LHCN-M2 (cell line): Measurements from ENCODE around the gene SLC22A17. TPM values are rescaled to one million over a fixed set of nuclear protein-coding genes. Genes with fewer than 3 reads are reported as not detected.
A peak's percentile ranks its signal among the peaks of the same experiment; 100 is the strongest.

Source experiments
- DNase-seq: peaks from one replicate; pipeline ENCODE4 v3.0.0-alpha.2; 2012; ENCODE audit warnings: low read depth
- total RNA-seq: library from RNA; depleted of rRNA; stranded (reverse); fragments of >200 nt; gene quantifications from 2 replicates; pipeline ENCODE4 v1.2.3, GENCODE V29; 2014; rRNA removed

SLC22A17 gene
- total RNA-seq, 1 experiment from 2014 or later = 13.5 TPM

DNA sequence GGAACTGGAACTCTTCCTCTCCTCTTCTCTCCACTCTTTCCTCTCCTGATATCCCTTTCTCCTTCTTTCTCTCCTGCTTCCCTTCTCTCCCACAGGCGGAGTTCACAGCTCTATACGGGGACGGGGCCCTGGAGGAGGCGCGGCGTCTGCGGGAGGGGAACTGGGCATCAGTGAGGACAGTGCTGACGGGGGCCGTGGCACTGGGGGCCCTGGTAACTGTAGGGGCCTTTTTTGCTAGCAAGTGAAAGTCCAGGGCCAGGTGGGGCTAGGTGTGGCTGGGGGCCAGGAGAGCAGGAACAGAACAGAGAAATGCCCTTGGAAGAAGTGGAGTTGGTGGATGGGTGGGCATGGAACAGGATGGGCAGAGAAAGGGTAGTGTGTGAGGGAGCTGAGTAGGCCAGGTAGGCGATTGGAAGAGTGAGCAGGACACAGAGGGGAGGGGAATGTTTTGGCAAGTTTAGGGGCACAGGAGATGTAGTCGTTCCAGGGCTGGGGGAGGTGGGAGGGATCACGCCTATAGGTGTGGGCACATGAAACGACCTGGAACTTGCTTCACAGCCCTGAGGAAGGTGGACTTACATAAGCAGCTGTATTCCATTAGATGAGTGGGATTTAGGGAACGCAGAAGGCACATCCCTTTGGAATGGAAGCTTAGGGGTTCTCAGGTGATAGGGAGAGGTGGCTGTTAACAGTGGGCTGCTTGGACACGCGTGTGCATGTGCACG is 43.8 kb downstream of the SLC22A17 start:
- no peak for DNase-seq

DNA sequence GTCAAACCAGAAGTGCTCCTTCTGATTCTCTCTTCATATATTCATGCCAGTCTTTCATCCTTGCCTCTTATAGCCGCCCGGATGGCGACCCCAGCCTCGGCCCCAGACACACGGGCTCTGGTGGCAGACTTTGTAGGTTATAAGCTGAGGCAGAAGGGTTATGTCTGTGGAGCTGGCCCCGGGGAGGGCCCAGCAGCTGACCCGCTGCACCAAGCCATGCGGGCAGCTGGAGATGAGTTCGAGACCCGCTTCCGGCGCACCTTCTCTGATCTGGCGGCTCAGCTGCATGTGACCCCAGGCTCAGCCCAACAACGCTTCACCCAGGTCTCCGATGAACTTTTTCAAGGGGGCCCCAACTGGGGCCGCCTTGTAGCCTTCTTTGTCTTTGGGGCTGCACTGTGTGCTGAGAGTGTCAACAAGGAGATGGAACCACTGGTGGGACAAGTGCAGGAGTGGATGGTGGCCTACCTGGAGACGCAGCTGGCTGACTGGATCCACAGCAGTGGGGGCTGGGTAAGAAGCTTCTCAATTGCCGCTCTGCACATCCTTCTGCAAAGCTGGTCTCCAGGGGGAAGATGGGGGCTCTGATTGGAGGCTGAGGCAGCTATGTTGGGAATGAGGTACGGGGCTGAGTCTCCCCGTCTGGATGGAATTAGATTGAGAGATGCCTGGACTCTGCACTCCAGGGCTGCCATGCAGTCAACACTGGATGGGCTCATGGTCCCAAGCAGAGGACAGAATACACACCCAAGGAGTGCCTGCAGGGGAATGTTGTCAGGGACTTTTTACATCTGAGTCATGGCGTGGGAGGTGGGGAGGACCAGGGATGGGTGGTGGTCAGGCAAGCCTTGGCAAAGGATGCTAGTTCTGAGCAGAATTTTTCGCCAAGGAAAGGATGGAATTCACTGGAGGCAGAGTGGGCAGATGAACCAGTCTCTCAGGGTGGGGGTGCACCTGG is 44.7 kb downstream of the SLC22A17 start:
- DNase-seq = no peak

DNA sequence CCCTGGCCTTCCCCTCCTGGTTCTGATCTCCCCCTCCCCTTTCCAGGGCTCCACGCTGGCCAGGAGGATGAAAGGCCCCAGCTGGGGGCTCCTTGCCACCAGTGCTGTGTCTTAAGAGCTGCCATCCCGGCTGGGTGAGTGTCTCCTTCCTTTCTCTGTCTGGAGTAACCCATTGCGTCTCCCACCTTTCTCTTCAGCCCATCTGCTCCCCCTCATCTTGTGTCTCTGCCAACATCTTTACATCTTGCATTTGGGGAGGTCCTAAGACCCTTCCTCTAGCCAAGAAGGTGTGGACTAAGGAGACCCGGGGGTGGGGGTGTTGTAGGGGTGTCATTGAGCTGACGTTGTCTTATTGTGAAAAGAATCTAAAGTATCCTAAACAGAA is 45.5 kb downstream of the SLC22A17 start:
- no peak for DNase-seq

DNA sequence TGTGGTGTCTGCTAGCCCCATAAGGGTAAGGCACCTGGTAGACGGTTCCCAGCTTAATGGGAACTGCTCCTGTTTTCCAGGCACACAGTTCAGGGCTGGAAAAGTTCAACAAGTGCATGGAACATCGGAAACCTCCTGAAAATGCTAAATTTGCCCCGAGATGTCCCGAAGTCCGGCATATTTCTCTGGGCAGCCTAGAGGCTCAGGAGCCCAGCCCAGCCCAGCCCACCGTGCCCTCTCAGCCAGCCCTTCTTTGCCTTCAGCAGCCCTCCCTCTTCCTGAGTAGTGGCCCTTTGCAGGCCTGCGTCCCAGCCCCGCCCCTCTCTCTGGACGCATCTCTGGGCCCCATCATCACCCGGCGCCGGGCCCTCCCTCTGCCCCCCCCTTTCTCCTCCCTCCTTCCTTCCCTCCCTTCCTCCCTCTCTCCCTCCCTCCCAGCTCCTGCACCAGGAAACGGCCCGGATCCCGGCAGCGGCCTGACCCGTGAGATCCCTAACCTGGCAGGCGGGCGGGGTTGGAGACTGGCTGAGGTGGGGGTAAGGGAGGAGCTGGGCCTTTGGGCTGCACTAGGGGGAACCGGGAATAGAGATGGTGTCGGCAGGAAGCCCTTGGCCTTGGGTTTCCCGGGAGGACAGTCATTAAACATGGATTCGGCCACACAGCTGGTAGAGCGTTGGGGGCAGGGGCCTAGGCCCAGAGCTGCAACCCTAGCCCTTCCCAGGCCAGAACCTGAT is 46.1 kb downstream of the SLC22A17 start, which contains the start of gene BCL2L2:
TSS of gene BCL2L2 (plus strand) at position 422 of the 734 bp plus-strand sequence. CDS start 935 bp downstream, outside the sequence.
- peak; percentile 85 for DNase-seq

DNA sequence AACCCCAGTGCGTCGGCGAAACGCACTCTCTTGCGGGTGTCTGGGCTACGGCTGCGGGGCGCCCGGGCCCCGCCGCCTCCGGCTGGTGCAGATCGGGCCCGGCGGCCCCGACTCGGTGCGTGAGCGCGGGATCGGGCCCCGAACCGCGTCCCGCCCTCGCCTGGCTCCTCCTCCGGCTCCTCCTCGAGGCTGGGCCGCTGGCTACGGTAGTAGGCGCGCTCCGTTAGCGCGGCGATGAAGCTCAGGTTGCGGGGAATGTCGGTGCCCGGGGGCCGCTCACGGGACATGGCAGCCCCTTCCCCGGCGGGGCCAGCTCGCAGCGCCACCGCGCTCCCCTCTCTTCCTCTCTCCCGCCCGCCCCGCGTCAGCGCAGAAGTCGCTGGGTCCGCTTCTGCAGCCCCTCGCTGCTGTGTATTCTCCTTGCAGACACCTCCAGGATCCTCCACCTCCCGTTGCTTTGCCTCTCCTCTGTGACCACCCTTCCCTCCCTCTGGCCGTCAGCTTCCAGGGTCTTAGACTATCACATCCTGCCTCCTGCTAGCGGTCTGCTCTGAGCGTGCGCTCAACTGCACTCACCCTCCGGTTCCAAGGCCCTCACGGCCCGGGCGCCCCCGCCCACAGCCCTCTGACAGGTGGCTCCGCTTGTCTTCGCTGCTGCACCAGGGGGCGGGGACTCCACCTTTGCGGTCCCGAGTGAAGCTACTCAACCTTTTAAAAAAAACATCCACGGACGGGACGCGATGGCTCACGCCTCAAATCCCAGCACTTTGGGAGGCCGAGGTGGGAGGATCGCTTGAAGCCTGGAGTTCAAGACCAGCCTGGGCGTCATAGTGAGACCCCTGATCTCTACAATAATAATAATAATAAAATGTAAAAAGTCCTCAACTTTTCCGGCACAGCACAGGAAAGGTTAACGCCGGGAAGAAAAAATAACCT is 50.1 kb downstream of the SLC22A17 start, which contains the start of gene PPP1R3E:
TSS of gene PPP1R3E (minus strand) at position 570 of the 936 bp plus-strand sequence. CDS start at position 287, 283 bp downstream.
- peak; percentile 45 for DNase-seq

DNA sequence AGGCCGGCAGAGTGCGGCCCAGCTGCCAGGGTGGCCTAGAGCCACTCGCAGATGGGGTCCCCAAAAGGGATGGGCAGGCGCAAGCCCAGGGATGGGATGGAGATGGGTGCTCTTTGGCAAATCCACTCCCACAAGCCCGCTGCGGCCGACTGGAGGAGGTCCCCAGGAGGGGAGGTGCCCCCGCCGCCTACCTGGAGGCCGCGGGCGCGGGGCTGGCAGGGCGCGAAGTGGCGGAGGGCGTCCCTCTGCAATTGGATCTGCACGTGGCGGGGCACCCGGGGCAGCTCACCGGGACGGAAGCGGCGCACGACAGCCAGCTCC is 50.8 kb downstream of the SLC22A17 start:
- no peak for DNase-seq

DNA sequence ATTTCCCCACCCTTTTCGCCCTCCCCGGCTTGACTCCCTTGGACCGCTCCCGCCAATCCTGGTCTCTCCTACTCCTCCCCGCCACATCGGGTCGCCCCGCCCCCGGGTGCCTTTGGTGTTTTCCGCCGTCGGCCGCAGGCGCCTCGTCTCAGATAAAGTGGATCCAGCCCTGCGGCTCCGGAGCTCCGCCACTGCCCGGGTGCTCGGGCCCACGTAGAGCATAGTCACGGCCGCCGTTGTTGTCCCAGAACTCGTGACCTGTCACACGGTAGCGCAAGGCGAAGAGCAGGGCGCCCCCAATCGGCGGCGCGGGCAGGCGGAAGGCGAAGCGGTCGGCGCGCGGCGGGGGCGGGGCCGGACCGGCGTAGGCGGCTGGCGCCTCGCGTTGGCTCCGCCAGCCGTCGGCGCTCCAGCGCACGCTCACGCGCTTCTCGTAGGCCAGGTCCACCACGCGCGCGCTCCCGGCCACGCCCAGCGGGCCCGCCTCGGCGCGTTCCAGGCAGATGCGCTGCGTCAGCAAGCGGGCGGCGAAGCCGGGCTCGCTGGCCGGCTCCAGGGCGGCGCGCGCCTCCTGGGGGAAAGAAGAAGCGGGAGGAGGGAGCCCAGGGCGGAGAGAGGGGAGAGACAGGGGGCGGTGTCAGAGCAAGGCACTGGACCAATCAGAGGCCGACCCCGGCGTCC is 51.3 kb downstream of the SLC22A17 start:
- DNase-seq = peak; percentile 98

DNA sequence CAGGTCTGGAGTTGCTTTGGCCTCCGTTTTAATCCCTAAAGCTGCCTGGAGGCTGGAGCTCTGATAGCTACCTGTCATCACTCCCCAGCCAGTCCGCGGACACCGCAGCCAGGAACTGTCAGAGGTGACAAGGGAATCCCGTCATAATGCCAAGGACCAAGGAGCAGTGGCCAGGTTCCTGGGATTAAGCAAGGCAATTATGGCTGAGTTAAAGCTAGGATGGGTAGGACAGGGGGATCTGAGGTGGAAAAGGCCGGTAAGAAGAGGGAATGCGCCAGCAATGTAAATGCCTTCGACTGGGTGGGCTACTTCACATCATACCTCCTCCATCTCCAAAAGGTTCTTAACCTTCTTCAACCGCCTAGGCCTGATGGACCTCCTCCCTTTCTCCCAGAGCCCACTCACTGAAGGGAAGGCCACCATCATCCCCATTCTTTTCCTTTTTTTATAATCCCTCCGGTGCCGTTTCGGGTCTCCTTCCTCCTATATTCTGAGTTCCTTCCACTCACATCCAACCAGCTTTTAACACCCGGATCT is 51.9 kb downstream of the SLC22A17 start:
- DNase-seq = peak; percentile 10

DNA sequence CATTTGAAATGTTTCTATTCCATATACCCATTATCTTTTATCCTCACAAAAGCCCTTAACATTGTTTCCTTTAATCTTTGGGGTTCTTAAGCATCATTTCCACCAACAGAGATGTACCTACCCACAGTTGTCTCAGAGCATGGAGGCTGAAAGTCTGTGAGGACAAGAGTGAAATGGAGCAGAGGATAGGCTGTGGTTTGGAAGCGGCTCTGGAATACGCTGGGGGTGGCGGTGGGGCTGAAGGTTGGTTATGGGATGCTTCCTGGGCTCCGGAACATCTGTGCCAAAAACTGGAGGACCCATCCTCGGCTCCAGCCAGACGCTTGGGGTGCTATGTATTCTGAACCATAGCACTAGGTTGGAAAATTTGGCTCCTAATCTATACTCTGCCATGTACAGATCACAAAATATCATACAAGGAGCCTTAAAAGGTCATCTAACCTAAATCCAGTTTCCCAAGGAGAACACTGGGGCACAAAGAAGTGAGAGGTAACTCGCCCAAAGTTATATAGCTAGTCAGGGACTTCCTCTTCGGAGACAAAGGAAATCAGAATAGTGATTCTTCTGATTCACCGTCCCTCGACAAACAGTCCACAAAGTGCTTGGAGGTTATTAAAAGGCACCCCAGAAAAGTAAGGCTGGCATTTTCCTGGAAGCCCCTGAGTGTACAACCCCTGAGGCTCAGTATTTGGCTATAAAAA is 52.6 kb downstream of the SLC22A17 start:
- no peak for DNase-seq

DNA sequence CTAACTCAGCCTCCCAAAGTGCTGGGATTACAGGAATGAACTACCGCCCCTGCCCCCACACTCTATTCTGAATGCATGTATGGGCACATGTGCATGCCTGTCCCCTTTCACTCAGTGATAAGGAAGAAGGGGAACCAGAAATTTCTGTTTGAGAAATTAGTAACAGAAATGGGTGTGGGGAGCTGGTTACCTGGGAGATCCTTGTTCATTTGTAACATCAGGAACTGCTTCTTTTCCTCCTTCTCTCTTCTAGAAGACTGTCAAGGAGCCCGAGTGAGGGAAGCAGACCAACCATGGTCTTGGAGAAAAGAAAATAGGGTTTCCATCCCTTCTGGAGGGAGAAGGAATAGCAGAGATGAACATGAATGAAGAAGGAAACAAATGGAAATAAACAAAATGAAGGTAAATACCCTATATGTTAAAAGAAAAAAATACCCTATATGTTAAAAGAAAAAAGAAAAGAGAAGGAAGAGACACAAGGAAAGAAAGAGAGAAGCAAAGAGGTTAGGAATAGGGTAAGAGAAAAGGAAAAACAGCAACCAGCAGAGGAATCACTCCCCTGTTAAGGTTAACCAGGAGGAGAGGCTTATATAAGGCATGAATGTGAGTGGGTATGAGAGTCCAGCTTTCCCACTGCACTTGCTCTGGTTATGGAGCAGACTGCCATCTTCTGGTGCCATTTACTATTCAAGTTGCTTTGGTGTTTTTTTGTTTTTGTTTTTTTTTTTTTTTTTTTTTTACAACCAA is 53.3 kb downstream of the SLC22A17 start:
- peak; percentile 70 for DNase-seq

DNA sequence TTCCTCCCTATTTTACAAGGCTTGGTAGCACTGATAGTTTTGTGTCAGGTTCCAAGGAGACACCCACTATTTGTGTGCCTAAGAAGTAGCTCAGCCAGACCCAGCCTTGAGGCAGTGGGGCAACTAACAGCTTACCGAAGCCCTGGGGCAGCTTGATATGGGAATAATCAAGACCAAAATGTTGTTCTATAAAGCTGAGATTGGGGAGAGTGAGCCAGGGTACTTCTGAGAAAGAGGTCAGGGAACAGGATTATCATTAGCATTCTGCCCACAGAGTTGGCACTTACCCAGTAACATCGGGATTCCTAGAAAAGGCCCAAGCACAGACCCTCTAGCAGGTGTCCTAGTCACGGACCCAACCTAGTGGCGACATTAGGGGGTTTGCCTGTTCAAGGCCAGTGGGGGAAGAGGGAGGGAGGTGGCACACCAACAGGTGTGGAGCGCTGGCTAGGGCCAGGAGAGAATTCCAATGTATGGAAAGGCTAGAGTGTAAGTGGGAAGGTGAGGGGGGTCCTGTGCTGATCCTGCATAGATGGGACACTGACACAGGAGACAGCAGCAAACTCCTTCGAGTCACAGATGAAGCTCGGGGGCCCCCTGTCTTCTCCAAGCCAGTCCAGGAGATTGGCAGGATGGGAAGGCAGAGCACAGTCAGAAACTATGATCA is 54.9 kb downstream of the SLC22A17 start:
- no peak for DNase-seq

DNA sequence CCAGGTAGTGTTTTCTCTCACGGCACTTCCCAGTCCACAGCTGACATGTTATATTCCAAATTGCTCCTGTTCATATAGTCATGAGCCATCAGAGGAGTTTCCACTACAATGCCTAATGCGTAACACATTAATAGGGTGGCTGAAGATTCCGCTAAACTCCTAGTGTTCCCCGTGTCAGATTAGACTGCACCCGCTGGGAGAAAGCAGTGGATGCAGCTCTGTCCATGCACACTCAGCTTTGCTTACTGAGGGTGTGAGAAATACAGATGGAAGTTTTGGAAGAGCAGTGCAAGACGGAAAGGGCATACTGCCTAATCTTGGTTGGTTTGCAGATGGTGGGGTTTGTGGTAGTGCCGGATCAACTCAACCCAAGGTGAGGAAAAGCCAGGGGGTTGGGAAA is 55.6 kb downstream of the SLC22A17 start:
- DNase-seq = no peak

Other genes starting within 250 kb of the SLC22A17 start
- not detected in 2 replicates for gene CIROP, start 247.9 kb downstream of the SLC22A17 start, total RNA-seq
- gene CEBPE, start 233.6 kb downstream of the SLC22A17 start, total RNA-seq = 0.11 TPM in 1 of 2 replicates, not detected in the other
- 2.4 and 3.4 TPM in 2 replicates for gene SLC7A8, start 169.2 kb downstream of the SLC22A17 start, total RNA-seq
- not detected in 2 replicates for gene RNF212B, start 115.0 kb downstream of the SLC22A17 start, total RNA-seq
- 5.7 and 7.1 TPM in 2 replicates for gene HOMEZ, start 66.8 kb downstream of the SLC22A17 start, total RNA-seq
- 2.9 and 5.0 TPM in 2 replicates for gene PPP1R3E, start 50.0 kb downstream of the SLC22A17 start, total RNA-seq
- gene BCL2L2, start 46.1 kb downstream of the SLC22A17 start, total RNA-seq = 17.3 and 20.4 TPM in 2 replicates
- gene PABPN1, start 31.4 kb downstream of the SLC22A17 start, total RNA-seq = 86.7 and 92.7 TPM in 2 replicates
- gene EFS, start 12.3 kb upstream of the SLC22A17 start, total RNA-seq = not detected in 2 replicates
- not detected in 2 replicates for gene IL25, start 19.9 kb upstream of the SLC22A17 start, total RNA-seq
- not detected in 2 replicates for gene CMTM5, start 24.2 kb upstream of the SLC22A17 start, total RNA-seq
- gene MYH6, start 55.4 kb upstream of the SLC22A17 start, total RNA-seq = not detected in 2 replicates
- gene MYH7, start 82.8 kb upstream of the SLC22A17 start, total RNA-seq = 0.06 and 0.17 TPM in 2 replicates
- 37.1 and 41.3 TPM in 2 replicates for gene NGDN, start 116.8 kb upstream of the SLC22A17 start, total RNA-seq
- 0.29 and 0.32 TPM in 2 replicates for gene ZFHX2, start 198.9 kb upstream of the SLC22A17 start, total RNA-seq
- 17.4 and 25.6 TPM in 2 replicates for gene THTPA, start 203.4 kb upstream of the SLC22A17 start, total RNA-seq
- gene AP1G2, start 214.9 kb upstream of the SLC22A17 start, total RNA-seq = 9.2 and 11.7 TPM in 2 replicates
- not detected in 2 replicates for gene JPH4, start 225.9 kb upstream of the SLC22A17 start, total RNA-seq